Activated CD4-positive, alpha-beta T cell treated with anti-CD3 and anti-CD28 coated beads, Interleukin-2, amount 10 ng/mL, durations not matched to agents 7 days and 5 days (primary cell): Measurements from ENCODE around the gene TAF10. TPM values are rescaled to one million over a fixed set of nuclear protein-coding genes. Genes with fewer than 3 reads are reported as not detected.
A peak's percentile ranks its signal among the peaks of the same experiment; 100 is the strongest.

Source experiments
- CTCF ChIA-PET: fragments of 350-600 bp; sonication (Branson Sonifier 250); formaldehyde crosslinking; loops from one replicate; lab custom pipeline; 2021; ENCODE audit warnings: antibody characterized with exemption; lab: Charles Lee
- POLR2A ChIA-PET: fragments of 350-600 bp; sonication (Branson Sonifier 250); formaldehyde crosslinking; loops from one replicate; lab custom pipeline; 2021; ENCODE audit warnings: antibody characterized with exemption; lab: Charles Lee
- DNase-seq: peaks from one replicate; pipeline ENCODE4 v3.0.0-alpha.2; 2020
- H3K27ac Mint-ChIP-seq: one replicate; pipeline ENCODE4 v1.8.0; 2021; ENCODE audit warnings: mild to moderate bottlenecking, moderate library complexity, mixed read lengths
- H3K27me3 Mint-ChIP-seq: one replicate; pipeline ENCODE4 v1.8.0; 2021; ENCODE audit warnings: mixed read lengths
- H3K36me3 Mint-ChIP-seq: one replicate; pipeline ENCODE4 v1.8.0; 2021; ENCODE audit warnings: low read depth, mixed read lengths
- H3K4me1 Mint-ChIP-seq: one replicate; pipeline ENCODE4 v1.8.0; 2021; ENCODE audit warnings: mixed read lengths
- H3K4me3 Mint-ChIP-seq: one replicate; pipeline ENCODE4 v1.8.0; 2021; ENCODE audit warnings: mild to moderate bottlenecking, moderate library complexity, mixed read lengths
- H3K9me3 Mint-ChIP-seq: one replicate; pipeline ENCODE4 v1.8.0; 2021; ENCODE audit warnings: mixed read lengths
- total RNA-seq, 2 experiments: library from RNA; stranded (reverse); gene quantifications; one replicate each; pipeline ENCODE4 v1.2.3, GENCODE V29; 2021

Gene TAF10
- total RNA-seq, 2 experiments from 2014 or later, result 138 to 156 TPM

DNA sequence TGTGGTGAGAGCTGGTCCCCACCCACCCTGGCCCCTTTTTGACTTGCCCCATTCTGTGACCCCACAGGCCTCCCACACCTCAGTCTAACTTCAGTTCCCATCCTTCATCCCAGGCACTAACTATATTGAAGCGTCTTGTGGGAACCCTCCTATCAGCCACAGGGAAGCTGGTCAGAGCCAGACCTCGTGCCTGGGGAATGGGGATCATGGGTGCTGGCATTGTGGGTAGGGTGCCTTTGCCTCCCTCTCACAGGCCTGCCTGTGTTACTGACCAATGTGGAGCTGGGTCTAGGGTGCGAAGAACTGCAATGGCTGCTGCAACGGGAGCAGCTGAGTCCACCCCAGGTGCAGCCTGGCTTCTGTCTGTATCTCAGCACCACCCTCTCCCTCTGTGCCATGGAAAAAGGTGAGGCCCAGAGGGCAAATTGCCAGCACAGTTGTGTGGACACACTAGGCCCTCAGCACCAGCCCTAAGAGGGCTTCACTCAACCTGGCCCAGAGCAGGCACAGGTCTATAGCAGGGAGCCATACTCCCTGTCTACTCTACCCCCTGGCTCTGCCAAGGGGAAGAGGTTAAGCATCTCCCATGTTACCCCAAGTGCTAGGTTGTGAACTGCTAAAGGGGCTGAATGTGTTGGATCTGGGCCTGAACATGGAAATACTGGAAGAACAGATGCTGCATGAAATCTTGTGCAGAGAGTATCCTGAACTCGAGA is 45.9 kb downstream of the TAF10 start:
- H3K36me3 Mint-ChIP-seq, result peaks cover 3% of the 10 kb centered on the region
- H3K4me3 Mint-ChIP-seq, result no peak overlapping the region
- H3K27me3 Mint-ChIP-seq, result no peaks in the 10 kb centered on the region
- H3K9me3 Mint-ChIP-seq, result no peaks in the 10 kb centered on the region
- ChIA-PET CTCF (no interaction called here), POLR2A (no interaction called here)
- H3K27ac Mint-ChIP-seq, result no peak overlapping the region
- peak; percentile 1 for DNase-seq
- peaks cover 1% of the 10 kb centered on the region for H3K4me1 Mint-ChIP-seq

DNA sequence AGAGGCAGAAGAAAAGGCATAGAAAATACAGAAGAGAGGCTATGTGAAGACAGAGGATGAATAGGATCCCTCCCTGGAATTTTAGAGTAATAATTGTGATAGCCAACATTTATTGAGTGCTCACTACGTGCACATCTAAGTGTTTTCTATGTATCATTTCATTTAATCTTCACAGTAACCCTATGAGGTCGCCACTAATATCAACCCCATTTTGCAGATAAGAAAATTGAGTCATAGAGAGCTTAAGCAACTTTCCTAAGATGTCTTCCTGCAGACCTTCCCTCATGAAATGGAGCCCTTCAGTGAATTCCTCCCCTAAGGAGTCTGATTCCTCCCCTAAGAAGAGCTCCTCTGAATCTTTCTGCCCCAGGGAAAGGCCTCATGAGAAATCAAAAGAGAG is 46.7 kb downstream of the TAF10 start:
- ChIA-PET POLR2A (interaction anchor here (0.7 kb wide), 1 partner anchor 104 kb away, joined by 3 read pairs; no protein-coding TSS in a partner anchor), CTCF (no interaction called here)
- H3K36me3 Mint-ChIP-seq, result peaks cover 3% of the 10 kb centered on the region
- no peak overlapping the region for H3K4me3 Mint-ChIP-seq
- H3K27ac Mint-ChIP-seq, result no peak overlapping the region
- peaks cover 1% of the 10 kb centered on the region for H3K4me1 Mint-ChIP-seq
- no peaks in the 10 kb centered on the region for H3K27me3 Mint-ChIP-seq
- DNase-seq, result no peak
- H3K9me3 Mint-ChIP-seq, result no peaks in the 10 kb centered on the region

DNA sequence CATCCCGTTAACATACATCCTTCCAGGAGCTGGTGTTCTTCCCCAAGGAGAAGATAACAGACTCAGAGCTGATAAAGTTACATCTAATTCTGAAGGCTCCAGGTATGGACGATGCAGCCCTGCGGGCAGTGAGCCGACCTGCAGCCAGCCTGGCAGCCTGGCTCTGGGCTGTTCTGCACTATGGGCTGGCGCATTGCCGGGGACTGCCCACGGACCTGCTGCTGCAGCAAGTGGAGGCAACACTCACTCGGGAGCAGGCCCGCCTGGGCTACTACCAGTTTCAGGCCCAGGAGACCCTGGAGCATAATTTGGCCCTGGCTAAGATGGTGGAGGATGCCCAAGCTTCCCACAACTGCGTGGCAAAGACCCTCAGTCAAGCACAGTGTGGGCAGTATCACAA is 48.3 kb downstream of the TAF10 start:
- H3K27ac Mint-ChIP-seq, result no peak overlapping the region
- ChIA-PET CTCF (interaction anchor here (0.8 to 1.2 kb wide), 6 partner anchors 12 to 183 kb away, joined by 3 to 4 read pairs (median 3); partner anchors contain the start of gene TAF10), POLR2A (no interaction called here)
- no peaks in the 10 kb centered on the region for H3K27me3 Mint-ChIP-seq
- no peaks in the 10 kb centered on the region for H3K9me3 Mint-ChIP-seq
- DNase-seq, result no peak
- no peak overlapping the region for H3K4me3 Mint-ChIP-seq
- no peaks in the 10 kb centered on the region for H3K4me1 Mint-ChIP-seq
- peaks cover 3% of the 10 kb centered on the region for H3K36me3 Mint-ChIP-seq

DNA sequence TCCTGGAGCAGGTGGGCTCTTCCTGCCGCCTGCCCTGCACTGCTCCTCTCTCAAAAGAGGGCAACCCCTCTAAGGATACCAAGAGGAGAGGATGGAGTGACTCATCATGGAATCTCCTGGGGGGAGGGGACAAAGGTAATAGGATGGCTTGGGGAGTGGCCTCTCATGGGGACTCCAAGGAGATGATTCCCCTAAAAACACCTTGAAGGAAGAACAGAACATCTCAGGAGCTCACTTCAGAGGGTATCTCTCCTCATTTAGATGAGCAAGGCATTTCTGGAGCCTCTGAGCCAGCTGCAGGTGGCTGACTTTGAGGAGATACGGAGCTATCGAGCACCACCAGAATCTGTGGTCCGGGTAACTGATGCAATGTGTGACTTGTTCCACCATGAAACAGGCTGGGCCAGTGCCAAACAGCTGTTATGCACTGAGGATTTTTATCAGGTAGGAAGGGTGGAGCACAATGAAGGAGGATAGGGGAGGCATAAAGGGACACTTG is 48.8 kb downstream of the TAF10 start:
- H3K4me3 Mint-ChIP-seq, result no peak overlapping the region
- CTCF ChIA-PET, result interaction anchor here (0.8 to 1.2 kb wide), 6 partner anchors 12 to 184 kb away, joined by 3 to 4 read pairs (median 3); partner anchors contain the start of gene TAF10
- POLR2A ChIA-PET, result no interaction called here
- no peak for DNase-seq
- H3K27ac Mint-ChIP-seq, result no peak overlapping the region
- H3K4me1 Mint-ChIP-seq, result no peaks in the 10 kb centered on the region
- H3K36me3 Mint-ChIP-seq, result peaks cover 2% of the 10 kb centered on the region
- no peaks in the 10 kb centered on the region for H3K27me3 Mint-ChIP-seq
- no peaks in the 10 kb centered on the region for H3K9me3 Mint-ChIP-seq

DNA sequence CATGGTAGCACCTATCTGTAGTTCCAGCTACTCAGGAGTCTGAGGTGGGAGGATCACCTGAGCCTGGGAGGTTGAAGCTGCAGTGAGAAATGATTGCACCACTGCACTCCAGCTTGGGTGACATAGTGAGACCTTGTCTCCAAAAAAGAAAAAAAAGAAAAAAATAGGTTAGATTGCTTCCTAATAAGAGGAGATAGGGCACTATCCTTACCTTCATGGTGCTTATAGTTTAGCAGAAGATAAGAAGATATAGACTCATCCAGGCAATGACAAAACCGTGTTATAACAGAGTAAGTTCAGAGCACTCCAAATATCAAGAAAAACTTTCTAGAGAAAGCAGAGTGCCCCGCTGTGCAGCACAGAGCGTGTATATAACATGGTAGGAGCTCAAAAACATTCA is 50.7 kb downstream of the TAF10 start:
- ChIA-PET POLR2A (no interaction called here), CTCF (interaction anchor here (1.2 kb wide), 1 partner anchor 37 kb away, joined by 3 read pairs; no protein-coding TSS in a partner anchor)
- H3K4me3 Mint-ChIP-seq, result no peak overlapping the region

More for the DNA sequence above, 50.7 kb downstream of the TAF10 start:
- Mint-ChIP-seq H3K9me3 (no peaks in the 10 kb centered on the region), H3K27me3 (no peaks in the 10 kb centered on the region), H3K36me3 (peaks cover 2% of the 10 kb centered on the region), H3K4me1 (no peaks in the 10 kb centered on the region), H3K27ac (no peak overlapping the region)
- no peak for DNase-seq

Other genes with a start within 250 kb of the TAF10 start
- gene SMPD1, start 221.7 kb downstream of the TAF10 start, total RNA-seq, result 10 to 100 TPM; 46.1 to 53.6 TPM
- gene APBB1, start 193.1 kb downstream of the TAF10 start, total RNA-seq, result 10 to 100 TPM; 58.2 to 61.3 TPM
- gene HPX, start 171.2 kb downstream of the TAF10 start, total RNA-seq, result under 1 TPM in 1 of 2 experiments, not detected in 1; 0.35 TPM
- 1 to 10 TPM; 6.8 to 8.4 TPM for gene TRIM3, start 138.3 kb downstream of the TAF10 start, total RNA-seq
- gene ARFIP2, start 130.9 kb downstream of the TAF10 start, total RNA-seq, result 10 to 100 TPM; 39.0 to 40.6 TPM
- gene TIMM10B, start 130.7 kb downstream of the TAF10 start, total RNA-seq, result 10 to 100 TPM; 25.6 to 27.0 TPM
- 10 to 100 TPM; 15.8 to 18.0 TPM for gene DNHD1, start 114.9 kb downstream of the TAF10 start, total RNA-seq
- 10 to 100 TPM; 23.0 to 27.1 TPM for gene RRP8, start 8.6 kb downstream of the TAF10 start, total RNA-seq
- 100 to 1,000 TPM; 155 to 163 TPM for gene ILK, start 8.4 kb downstream of the TAF10 start, total RNA-seq
- 100 to 1,000 TPM in 1 of 2 experiments, 10 to 100 TPM in 1; 90.1 to 105 TPM for gene TPP1, start 7.2 kb upstream of the TAF10 start, total RNA-seq
- under 1 TPM; 0.35 to 0.40 TPM for gene DCHS1, start 43.6 kb upstream of the TAF10 start, total RNA-seq
- gene MRPL17, start 71.1 kb upstream of the TAF10 start, total RNA-seq, result 10 to 100 TPM; 50.0 to 56.0 TPM
- gene OR2AG2, start 159.8 kb upstream of the TAF10 start, total RNA-seq, result not detected
- gene OR2AG1, start 170.8 kb upstream of the TAF10 start, total RNA-seq, result not detected
- not detected for gene OR6A2, start 187.5 kb upstream of the TAF10 start, total RNA-seq
- gene OR10A5, start 233.5 kb upstream of the TAF10 start, total RNA-seq, result not detected